Osteoblast (primary cell): ENCODE results near the gene APLNR. TPM values are rescaled to one million over a fixed set of nuclear protein-coding genes. Genes with fewer than 3 reads are reported as not detected.

Source experiments
- DNase-seq: peaks from one replicate; pipeline ENCODE4 v3.0.0; 2011; ENCODE audit warnings: low spot score, mixed read lengths; ENCODE audit not compliant: insufficient read length; ENCODE audit errors: missing footprints
- H2AFZ ChIP-seq: 2 replicates; pipeline ENCODE4 v1.6.0; 2011; ENCODE audit warnings: mild to moderate bottlenecking, low read length
- H3K27ac ChIP-seq: 2 replicates; pipeline ENCODE4 v1.5.1; 2011; ENCODE audit warnings: mild to moderate bottlenecking, low read depth, low read length, moderate library complexity
- H3K27me3 ChIP-seq: 2 replicates; pipeline ENCODE4 v1.6.0; 2012; ENCODE audit warnings: mild to moderate bottlenecking, control low read depth, inconsistent platforms, low read length, moderate library complexity; ENCODE audit not compliant: insufficient read depth
- H3K36me3 ChIP-seq: 2 replicates; pipeline ENCODE4 v1.5.1; 2011; ENCODE audit warnings: mild to moderate bottlenecking, low read length, control low read depth, moderate library complexity; ENCODE audit not compliant: insufficient read depth
- H3K4me1 ChIP-seq: 2 replicates; pipeline ENCODE4 v1.5.1; 2011; ENCODE audit warnings: mild to moderate bottlenecking, low read length, control low read depth, moderate library complexity; ENCODE audit not compliant: insufficient read depth
- H3K4me2 ChIP-seq: 2 replicates; pipeline ENCODE4 v1.6.0; 2011; ENCODE audit warnings: mild to moderate bottlenecking, low read length; ENCODE audit not compliant: insufficient read depth
- H3K4me3 ChIP-seq: fragments of 200-600 bp; sonication (generic); 3 replicates; pipeline ENCODE4 v1.5.1; 2012; ENCODE audit warnings: mild to moderate bottlenecking, low read length, inconsistent platforms; ENCODE audit not compliant: insufficient read depth
- H3K79me2 ChIP-seq: 2 replicates; pipeline ENCODE4 v1.6.0; 2012; ENCODE audit warnings: mild to moderate bottlenecking, low read length, control low read depth, inconsistent platforms; ENCODE audit not compliant: insufficient read depth
- H3K9me3 ChIP-seq: 2 replicates; pipeline ENCODE4 v1.5.1; 2011; ENCODE audit warnings: low read depth, low read length, control low read depth
- H4K20me1 ChIP-seq: 2 replicates; pipeline ENCODE4 v1.6.0; 2012; ENCODE audit warnings: mild to moderate bottlenecking, low read length, control low read depth; ENCODE audit not compliant: insufficient read depth
- CTCF ChIP-seq: IDR thresholded peaks from 2 replicates; pipeline ENCODE4 v1.5.1; 2011; ENCODE audit warnings: mild to moderate bottlenecking, low read depth, low read length, moderate library complexity; ENCODE audit errors: extremely low read depth
- total RNA-seq: library from RNA; depleted of rRNA; stranded (reverse); fragments of >200 nt; gene quantifications from 2 replicates; pipeline ENCODE4 v1.2.3, GENCODE V29; 2012

The APLNR gene
- total RNA-seq, 1 donor: not detected

- no peak overlapping the region for H2AFZ ChIP-seq
- no peaks in the 10 kb centered on the region for H3K9me3 ChIP-seq
- no peaks in the 10 kb centered on the region for H3K27me3 ChIP-seq
- H4K20me1 ChIP-seq: no peaks in the 10 kb centered on the region
- no peak overlapping the region for H3K27ac ChIP-seq
- no peak overlapping the region for H3K4me3 ChIP-seq
- no peaks in the 10 kb centered on the region for H3K36me3 ChIP-seq
- no peaks in the 10 kb centered on the region for H3K79me2 ChIP-seq
- H3K4me1 ChIP-seq: no peaks in the 10 kb centered on the region
- TF ChIP-seq CTCF: no peak
- no peak overlapping the region for H3K4me2 ChIP-seq
- DNase-seq: no peak
These were observed 44.7 kb downstream of the APLNR start for GRCh38 chr11:57192316-57192715.

- no peaks in the 10 kb centered on the region for H3K27me3 ChIP-seq
These were observed 45.5 kb downstream of the APLNR start for GRCh38 chr11:57191311-57192219.

DNA sequence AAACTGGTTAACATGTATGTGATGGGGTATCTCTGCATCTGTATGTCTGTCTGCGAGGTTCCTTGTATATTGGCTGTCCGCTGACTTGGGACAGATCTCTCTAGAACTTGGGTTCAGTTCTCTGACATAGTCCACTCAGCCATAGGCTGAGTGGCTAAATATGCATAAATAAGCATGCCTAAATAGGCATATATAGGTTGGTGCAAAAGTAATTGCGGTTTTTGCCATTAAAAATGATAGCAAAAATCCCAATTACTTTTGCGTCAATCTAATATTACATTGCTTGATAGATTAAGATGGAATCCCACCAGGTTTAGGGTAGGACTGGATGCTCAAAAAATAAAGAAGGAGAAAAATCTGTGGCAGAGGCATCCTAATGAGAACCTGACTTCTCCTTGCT lies 46.5 kb downstream of the APLNR start:
- Histone ChIP-seq H3K9me3 (no peaks in the 10 kb centered on the region), H3K36me3 (no peaks in the 10 kb centered on the region), H3K27ac (no peak overlapping the region), H3K4me1 (no peaks in the 10 kb centered on the region), H3K4me3 (no peak overlapping the region), H3K79me2 (no peaks in the 10 kb centered on the region), H4K20me1 (no peaks in the 10 kb centered on the region), H3K4me2 (no peak overlapping the region), H3K27me3 (no peaks in the 10 kb centered on the region), H2AFZ (no peak overlapping the region)
- TF ChIP-seq CTCF: no peak
- no peak for DNase-seq

More at GRCh38 chr11:57191311-57192219, 45.5 kb downstream of the APLNR start:
- no peaks in the 10 kb centered on the region for H3K9me3 ChIP-seq
- TF ChIP-seq CTCF: no peak
- no peak overlapping the region for H2AFZ ChIP-seq
- no peak overlapping the region for H3K4me3 ChIP-seq
- no peak for DNase-seq
- no peaks in the 10 kb centered on the region for H4K20me1 ChIP-seq
- H3K79me2 ChIP-seq: no peaks in the 10 kb centered on the region
- H3K27ac ChIP-seq: no peak overlapping the region
- no peaks in the 10 kb centered on the region for H3K36me3 ChIP-seq
- H3K4me1 ChIP-seq: no peaks in the 10 kb centered on the region
- H3K4me2 ChIP-seq: no peak overlapping the region

Other genes starting within 250 kb of the APLNR start
- gene OR5AK2, start 248.3 kb downstream of the APLNR start, total RNA-seq: not detected in 2 replicates
- gene LRRC55, start 55.3 kb downstream of the APLNR start, total RNA-seq: not detected in 2 replicates
- 71.6 and 74.6 TPM in 2 replicates for gene TNKS1BP1, start 87.7 kb upstream of the APLNR start, total RNA-seq
- 55.4 and 58.0 TPM in 2 replicates for gene SSRP1, start 98.6 kb upstream of the APLNR start, total RNA-seq
- gene P2RX3, start 101.1 kb upstream of the APLNR start, total RNA-seq: not detected in 2 replicates
- gene PRG3, start 143.9 kb upstream of the APLNR start, total RNA-seq: not detected in 2 replicates
- not detected in 2 replicates for gene PRG2, start 153.4 kb upstream of the APLNR start, total RNA-seq
- gene SLC43A3, start 189.9 kb upstream of the APLNR start, total RNA-seq: 51.4 and 61.0 TPM in 2 replicates
- gene RTN4RL2, start 223.3 kb upstream of the APLNR start, total RNA-seq: 0.29 and 0.36 TPM in 2 replicates